ENCODE data around the gene PELI1.
"Not testable (repeated sequence)": the region's sequence is repeated elsewhere in the genome, so short reads cannot be mapped to it uniquely, and the experiment has no call there.

Gene PELI1

DNA sequence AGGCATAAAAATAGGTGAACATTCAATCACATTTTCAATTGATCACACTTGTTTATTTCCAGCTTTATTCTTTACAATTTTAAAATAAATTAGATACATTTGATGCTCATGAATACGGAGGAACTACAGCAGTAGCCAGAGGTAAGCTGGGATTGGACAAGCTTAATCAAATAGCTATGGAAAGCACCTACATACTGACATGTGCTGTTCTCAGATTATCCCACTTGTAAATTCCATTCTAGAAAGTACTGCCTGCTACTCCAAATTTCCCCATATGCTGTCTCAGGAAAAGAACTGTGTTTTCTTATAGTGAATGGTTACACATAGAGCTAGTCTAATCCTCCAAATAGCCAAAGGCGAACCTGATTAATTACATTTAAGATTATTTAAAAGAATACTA, 24.2 kb downstream of the PELI1 start:
- FAIRE-seq: no peak

DNA sequence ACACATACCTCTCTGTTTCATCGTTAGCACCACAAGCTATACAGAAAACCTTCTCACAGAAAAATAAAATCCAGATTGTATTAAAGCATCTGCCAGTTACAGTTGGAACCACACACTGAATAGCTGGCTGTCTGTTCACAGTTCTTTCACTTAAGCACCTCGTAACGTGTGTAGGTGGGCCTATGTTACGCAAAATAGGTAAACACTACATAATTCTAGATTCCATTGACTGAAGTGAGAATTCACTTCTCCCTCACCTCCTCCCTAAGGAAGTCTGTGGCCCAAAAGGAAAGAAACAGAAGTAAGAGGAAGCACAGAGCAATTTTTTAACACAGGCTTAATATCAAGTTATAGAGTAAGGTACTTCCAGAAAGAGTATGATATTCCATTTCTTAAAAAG, 24.9 kb downstream of the PELI1 start:
- no peak for FAIRE-seq

DNA sequence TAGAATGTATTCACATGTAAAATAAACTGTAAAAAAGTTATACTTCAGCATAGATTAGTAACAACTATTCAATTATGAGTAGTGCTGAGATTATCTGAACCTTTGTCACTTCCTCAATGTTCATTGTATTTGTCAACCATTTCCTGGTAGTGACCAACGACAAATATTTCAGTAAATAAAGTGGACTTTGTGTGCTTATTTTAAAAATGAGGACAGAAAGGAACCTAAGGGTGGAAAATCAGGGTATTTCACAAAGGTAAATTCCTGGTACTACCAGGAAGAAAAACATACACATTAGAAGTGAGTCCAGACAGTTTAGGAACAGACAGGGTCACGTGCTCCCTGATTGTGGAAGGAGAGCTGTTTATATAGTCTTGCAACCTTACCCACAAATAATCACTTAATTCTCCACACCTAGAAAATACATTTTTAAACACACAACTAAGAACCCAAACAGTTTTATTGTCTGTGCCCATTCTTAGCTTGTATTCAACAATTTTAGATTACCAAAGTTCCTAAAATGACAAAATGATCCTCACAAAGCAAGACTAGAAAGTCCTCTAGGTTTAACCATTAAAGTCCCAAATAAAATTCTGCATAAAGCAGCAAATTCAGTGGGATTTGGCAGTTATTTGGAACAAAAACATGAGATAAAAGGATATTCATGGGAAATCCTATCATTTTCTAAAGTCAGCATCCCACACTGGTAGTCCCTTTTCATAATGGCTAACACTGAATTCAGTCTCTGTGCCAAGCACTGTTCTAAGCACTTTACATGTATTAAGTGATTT, 28.2 kb downstream of the PELI1 start:
- no peak for FAIRE-seq

DNA sequence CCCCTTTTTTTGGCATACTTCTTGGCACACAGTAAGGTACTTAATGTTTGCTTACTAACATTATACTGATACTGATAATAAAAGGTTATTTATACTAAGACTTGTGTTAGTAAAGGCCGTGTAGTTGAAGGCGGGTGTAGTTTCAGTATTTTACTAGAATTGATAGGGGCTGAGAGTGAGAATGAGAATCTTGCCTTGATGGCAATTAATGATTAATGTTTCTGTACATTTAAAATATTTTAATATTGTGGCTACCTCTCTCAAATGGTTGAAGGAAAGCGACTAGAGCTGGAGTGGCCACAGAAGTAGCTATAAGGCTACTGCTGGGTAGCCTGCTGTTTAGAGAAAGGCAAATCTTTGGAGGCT, 29.3 kb downstream of the PELI1 start:
- FAIRE-seq: no peak

DNA sequence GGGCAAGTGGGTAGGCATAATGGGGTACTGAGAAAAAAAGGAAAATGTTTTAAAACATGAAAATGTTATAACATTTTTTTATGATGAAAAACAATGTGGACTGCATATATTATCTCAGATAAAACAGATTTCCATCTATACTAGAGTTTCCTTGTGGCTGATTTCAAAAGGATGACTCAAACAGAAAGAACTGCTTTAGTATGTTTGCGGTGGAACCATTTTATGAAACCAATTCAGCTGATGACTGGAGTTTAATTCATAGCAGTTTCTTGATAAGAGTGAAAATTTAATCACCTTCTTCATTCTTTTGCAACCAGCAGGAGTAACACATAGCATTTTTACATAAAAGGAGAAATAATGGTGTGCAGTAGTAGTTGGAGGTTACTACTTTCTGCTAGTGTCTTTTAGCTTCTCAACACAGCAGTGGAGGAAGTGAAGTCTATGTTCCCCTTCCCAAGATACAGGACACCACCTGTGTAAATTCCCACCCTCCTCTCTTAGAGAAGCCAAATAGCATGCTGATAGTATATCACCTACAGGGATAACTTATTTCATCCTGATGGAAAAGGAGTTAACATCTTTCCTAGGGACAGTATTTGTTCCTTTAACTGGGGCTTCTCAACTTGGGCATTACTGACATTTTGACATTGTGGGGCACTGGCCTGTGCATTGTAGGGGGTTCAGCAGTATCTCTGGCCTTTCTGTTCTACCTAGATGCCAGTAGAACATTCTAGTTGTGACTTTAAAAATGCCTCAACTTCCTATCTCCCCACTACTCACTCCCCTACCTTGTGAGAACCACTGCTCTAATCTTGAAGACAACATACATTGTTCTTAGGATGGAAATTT, 29.9 kb downstream of the PELI1 start:
- no peak for FAIRE-seq

DNA sequence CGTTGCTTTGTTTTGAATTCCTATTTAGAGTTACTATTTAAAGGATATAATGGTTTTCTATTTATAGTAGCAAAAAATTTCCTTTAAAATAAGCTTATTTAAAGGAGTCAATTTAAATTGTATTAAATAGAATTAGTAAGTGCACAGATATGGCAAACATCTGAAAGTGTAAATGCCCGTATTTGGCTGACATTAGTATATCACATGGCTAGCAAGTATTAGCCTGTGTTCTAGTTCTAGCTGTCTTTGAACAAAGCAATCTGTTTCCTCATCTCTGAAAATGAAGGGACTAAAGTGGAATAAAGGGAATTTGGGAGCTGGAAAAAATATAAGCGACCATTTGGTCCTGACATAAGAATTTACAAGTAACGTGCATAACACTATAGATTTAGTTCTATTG, 32.2 kb downstream of the PELI1 start:
- no peak for FAIRE-seq

DNA sequence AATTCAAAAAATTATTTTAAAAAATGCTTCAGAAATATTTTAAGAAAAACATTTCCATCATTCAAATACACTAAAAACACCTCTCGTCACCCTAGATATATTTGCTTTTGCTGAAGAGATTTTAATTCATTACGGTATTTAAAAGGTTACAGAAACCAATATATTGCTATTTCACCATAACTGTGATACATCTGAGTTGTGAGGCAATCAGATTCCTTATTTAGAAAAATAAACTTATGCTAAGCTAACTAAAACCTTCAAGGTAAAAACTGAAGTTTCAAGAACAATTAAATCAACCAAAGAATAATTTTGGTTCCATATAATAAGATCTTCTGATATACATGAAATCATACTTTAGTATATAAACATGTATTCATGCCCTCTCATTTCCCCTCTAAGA, 32.8 kb downstream of the PELI1 start:
- FAIRE-seq: no peak

DNA sequence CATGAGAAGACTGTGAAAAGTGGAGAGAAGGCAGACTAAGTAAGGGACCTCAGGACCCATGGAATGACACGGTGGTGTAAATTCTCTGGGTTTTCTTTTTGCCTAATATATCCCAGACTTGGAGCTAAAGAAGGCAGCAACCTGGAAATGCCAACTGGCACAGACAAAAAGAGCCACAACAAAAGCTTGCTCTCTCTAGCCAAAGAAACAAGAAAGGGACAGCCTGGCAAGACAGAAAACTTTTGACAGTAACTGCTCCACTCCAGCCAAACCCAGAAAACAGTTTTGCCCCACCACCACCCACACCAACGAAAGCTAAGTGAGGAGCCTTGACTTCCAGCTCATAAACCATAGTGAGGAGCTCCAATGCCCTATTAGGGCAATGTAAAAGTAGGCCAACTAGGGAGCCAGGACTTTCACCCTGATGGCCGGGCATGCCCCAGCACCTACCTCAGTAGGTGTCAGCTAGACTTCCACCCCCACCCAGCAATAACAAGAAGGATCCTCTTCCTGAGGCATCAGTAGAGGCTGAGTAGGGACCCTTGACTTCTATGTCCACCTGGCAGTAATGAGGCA, 35.5 kb downstream of the PELI1 start:
- no peak for FAIRE-seq

DNA sequence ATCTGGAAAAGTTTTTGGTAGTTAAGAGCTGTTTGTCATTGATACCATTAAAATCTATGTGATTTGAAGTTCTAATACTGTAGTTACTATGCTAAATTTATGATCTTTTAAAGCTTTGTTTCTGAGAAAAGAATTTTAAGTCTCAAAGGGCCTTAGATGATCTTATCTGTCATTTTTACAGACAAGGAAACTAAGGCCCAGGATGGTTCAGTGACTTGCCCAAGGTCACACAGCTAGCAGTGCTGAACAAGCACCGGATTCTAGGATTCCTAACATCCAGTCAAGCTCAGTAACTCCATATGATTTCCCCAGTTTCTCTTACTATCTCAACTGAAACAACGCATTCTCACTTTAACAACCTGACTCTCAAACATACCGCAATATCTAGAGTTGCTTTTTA, 37.7 kb downstream of the PELI1 start:
- FAIRE-seq: no peak

DNA sequence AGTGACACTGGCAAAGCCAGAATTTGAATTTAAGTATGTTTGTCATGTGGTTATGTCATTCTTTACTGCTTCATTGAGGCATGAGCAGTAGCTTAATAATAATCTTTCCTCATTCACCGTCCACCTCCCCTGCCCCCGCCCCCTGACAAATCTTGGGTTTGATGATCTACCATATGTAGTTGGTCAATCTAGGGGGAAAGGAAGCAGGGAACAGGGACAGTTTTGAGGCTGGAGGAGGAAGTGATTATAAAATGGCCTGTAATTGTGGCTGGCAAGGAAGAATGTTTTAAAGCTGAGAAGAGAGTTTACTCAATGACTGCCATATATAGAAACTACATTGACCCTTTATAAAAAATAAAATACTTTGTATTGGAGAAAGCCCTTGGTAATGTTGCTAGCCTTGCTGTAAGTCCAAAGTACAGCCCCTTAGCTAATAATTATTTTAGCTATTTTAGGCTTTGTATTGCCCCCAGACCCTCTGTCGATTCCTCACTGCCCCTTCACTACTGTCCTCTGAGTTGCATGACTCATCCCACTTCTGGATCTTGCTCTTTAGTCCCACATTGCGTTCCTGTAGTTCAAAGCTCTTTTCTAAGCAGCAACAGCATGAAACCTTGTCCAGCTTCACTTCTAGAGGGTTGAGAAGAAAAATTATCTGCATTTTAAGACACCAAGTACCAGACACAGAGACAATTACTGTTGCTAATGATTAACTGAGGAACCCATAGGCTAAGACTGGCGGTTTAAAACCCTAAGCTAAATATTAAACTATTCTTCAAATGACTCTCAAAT, 38.4 kb downstream of the PELI1 start:
- no peak for FAIRE-seq

DNA sequence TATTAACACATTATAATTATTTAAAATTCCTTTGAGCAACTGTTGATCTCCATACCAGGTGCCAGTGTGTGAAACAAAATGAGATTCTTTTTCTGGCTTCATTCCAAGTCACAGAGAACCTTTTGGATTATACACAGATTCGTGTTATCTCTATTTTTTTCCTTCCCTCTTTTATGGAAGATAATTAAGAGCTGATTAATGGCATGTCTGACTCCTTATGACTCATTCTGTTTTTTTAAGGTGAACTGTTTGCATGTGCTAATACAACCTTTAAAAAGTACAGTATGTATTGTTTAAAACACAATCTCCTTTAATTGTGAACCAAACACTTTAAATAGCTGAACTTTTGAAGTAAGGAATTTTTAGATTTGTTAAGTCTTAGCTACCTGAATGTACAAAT, 39.3 kb downstream of the PELI1 start:
- FAIRE-seq: no peak

DNA sequence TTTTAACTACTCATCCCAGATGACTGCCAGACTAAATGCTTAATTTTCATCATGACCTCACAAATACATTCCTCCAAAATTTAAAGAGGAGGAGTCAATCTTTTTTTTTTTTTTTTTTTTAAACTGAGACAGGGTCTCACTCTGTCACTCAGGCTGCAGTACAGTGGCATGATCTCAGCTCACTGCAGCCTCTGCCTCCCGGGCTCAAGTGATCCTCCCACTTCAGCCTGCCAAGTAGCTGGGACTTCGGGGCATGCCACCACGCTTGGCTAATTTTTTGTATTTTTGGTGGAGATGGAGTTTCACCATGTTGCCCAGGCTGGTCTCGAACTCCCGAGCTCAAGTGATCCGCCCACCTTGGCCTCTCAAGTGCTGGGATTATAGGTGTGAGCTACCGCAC, 41.5 kb downstream of the PELI1 start:
- FAIRE-seq: not testable (repeated sequence)

DNA sequence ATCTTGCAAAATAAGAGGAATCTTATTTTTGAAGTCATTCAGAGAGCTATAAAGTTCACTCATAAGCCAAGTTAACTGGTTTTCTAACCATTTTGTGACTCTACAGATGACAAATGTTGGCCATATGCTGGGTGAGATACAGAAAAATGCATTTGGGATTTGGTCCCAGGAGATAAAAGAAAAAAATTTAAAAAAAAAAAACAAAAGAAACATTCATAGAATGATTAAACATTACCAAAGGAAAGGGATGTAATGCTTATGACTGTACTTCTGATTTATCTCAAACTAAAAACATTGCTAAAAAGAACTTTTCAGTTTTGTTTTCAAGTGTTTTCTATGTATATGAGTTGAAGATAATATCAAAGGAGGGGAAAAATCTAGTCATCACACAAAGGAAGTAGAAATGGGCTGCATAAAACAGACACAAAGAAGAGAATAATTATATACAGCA, 43.1 kb downstream of the PELI1 start:
- FAIRE-seq: peak; percentile 97

DNA sequence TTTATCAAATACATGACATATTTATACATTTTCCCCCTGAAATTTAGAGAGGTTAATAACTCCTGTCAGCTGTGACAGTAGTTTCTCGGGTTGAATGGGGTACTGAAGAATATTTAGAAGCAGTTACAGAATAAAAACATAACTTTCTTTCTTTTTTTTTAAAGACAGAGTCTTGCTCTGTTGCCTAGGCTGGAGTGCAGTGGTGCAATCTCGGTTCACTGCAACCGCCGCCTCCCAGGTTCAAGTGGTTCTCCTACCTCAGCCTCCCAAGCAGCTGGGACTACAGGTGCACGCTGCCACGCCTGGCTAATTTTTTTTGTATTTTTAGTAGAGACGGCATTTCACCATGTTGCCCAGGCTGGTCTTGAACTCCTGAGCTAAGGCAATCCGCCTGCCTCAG, 43.6 kb downstream of the PELI1 start:
- FAIRE-seq: not testable (repeated sequence)

DNA sequence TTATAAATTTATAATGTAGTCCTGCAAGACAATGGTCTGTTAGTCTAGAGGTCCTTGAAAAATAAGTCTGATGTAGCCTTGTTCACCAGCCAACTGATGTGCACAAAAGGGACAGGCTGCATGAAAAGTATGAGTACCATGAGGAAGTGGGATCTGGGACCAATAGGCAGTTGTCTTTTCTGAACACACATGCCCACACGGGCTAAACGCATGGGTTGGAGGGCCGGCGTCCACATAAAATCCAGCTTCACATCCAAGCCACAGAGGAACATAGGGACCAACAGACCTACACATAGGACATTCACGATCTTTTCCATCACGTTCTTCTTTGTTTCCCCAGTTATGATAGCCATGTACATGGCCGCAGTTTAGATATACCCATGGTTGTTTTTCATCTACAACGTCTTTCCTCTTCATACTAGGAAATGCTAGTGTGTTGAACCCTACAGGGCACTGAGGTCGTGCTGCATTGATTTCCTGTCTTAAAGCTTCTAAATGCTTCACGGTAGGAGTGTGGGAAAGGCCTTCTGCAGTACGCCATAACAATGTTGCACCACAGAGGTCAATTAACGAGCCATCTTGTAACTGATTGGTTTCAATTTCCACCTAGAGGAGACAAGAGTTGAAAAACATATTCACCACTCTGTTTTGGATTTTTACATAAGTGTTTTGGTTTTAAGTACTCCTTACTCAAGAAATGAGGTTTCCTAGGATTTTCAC, 49.4 kb downstream of the PELI1 start:
- FAIRE-seq: no peak

DNA sequence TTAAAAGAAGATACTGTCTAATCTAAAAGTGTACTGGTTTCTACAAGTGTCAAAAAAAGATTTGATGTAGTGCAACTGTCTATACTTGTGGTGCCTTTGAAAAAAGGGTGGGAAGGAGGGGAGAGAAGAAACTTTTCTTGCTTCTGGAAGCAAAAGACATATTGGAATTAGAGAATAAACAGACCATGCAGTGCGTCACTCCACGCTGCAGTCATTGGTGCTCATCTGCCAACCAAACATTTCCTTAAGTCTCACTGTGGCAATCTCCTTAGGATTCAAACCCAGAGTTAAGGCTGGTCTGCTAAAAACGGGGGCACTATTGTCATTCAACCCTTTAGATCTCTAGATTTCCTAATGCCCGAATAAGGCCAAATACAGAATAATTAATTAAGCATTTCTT, 50.9 kb downstream of the PELI1 start:
- no peak for FAIRE-seq

DNA sequence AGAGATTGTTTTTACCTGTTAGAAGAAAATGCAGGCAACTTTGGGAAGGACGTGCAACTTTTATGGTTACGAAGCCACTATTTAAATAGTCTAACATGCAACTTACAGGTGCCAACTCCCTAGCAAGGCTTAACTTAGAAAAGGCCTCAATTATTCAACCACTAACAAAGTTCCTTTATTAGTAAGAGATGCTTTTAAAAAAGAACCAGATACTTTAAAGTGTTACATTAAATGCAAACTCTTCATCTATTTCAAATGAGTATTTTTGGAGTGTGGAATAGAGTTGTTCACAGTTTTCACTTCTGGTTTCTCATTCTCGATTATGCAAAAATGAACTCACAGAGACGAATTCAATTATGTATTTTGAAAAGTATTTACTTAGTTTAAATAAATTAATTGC, 51.7 kb downstream of the PELI1 start:
- no peak for FAIRE-seq

DNA sequence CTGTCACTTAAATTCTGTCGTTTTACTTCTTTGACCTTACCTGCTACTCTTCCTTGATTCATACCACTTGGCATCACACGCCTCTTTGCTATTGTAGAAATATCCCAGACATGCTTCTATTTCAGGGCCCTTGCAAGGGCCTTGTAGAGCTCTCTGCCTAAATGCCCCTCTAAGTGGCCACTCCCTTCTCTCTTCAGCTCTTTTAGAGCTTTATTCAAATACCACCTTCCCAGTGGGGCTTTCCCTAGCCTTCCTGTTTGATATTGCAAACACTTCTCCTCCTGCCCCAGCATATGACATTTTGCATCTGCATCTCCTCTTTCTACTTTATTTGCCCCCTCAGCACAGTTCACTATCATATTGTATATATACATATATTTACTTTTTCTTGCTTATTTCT, 54.0 kb downstream of the PELI1 start:
- no peak for FAIRE-seq

DNA sequence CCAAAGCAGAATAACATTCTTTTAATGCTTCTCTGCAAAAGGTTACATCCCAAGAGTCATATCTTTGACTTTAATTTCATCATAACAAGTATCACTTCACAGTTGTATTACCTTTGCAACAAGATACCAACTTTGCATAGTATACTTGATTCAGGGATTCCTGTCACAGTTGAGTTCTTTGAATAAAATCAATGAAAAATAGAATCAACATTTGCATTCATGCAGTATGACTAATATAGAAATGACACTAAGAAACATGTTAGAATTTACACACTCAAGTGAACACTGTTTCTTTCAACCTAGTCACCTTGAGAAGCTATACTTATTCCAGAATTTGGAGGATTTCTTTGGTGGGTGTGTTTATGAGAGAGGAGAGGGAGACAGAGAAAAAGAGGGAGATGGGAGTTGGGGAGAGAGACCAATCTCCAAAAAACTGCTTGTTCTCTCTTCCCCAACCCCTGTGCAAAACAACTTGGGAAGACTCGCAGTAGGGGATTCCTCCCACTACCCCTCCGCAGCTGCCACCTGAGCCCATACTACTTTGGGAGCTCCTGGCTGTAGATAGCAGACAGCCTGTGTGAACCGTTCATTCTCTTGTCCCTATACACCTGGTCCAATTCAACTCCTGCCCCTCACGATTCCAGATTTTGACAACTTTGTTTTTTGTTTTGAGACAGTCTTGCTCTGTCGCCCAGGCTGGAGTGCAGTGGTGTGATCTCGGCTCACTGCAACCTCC, 57.7 kb downstream of the PELI1 start:
- FAIRE-seq: no peak

DNA sequence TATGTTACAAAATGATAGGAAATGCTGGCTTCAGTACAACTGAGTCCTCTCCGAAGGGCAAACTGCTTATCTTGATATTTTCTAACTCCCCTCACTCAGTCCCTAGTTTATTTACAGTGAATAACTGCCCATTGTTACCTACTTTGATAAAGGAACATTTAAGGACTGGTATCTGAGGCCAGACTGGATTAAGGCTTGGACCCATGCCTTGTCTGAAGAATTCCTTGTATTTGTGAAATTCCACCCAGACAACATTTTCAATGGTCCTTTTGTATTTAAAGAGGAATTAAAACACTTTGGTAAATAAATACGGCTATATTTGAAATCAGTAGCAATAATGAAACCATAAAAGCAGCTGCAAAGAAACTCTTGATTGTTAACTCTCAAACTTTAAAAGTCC, 58.3 kb downstream of the PELI1 start:
- no peak for FAIRE-seq

DNA sequence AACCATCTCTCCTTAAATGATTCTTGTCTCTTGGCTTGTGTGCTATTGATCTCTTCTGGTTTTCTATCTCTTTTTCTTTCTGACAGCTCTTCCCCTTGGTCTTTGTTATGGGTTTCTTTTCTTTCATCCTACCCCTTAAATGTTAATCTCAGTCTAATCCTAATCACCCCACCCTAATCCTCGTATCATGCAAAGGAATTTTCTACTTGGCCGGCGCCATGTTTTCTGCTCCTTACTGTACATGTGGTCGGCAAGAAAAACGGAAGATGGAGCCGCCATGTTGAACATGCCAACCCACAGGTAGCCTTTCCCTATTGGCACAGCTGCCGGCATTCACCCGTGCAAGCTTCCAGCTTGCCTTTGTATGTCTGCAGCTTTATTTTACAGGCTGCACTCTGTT, 63.2 kb downstream of the PELI1 start:
- no peak for FAIRE-seq

DNA sequence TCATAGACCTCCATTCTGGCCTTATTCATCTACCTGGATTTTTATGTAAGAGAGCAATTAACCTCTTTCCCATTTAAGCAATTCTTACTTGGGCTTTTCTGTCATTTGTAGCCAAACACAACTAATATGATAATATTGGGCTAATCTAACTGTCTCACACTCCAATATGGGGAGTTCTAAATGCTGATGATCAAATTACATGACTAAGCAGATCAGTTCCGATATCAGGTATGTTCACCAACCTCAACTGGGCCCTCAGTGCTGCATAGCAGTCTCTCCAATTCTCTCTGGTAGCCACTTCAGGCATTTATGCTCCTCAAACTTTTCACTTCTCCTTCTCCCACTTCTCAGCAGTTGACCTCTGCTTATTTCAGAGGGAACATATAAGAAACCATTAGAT, 64.0 kb downstream of the PELI1 start:
- FAIRE-seq: no peak
